Activated CD4-positive, alpha-beta T cell treated with anti-CD3 and anti-CD28 coated beads, Interleukin-2, Interleukin-6, amounts not matched to agents 100 ng/mL and 50 ng/mL, durations not matched to agents 16 hours and 8 hours (primary cell): ENCODE results near the gene TAF4B.
"Not testable (repeated sequence)": the region's sequence is repeated elsewhere in the genome, so short reads cannot be mapped to it uniquely, and the experiment has no call there.

ENCODE experiments used
- DNase-seq: peaks from one replicate; pipeline ENCODE4 v3.0.0-alpha.2; 2020

Gene TAF4B

GRCh38 chr18:26226229-26227050 lies at the start of gene TAF4B:
Gene TAF4B (plus strand): TSS chr18:26226445. CDS start chr18:26226934, 489 bp downstream.
- peak; percentile 97 for DNase-seq

- no peak for DNase-seq
These were observed 44.9 kb upstream of the TAF4B start for GRCh38 chr18:26181343-26181826.

- no peak for DNase-seq
These were observed 42.7 kb upstream of the TAF4B start for GRCh38 chr18:26183395-26184112.

- no peak for DNase-seq
These were observed 41.0 kb upstream of the TAF4B start for GRCh38 chr18:26185267-26185666.

- DNase-seq = peak; percentile 48
These were observed 35.7 kb upstream of the TAF4B start for GRCh38 chr18:26190506-26190905.

GRCh38 chr18:26192233-26192632 lies 34.0 kb upstream of the TAF4B start:
- no peak for DNase-seq

GRCh38 chr18:26196605-26197004 lies 29.6 kb upstream of the TAF4B start:
- DNase-seq = no peak

GRCh38 chr18:26202001-26202400 lies 24.2 kb upstream of the TAF4B start:
- not testable (repeated sequence) for DNase-seq

- no peak for DNase-seq
These were observed 20.9 kb upstream of the TAF4B start for GRCh38 chr18:26205318-26205717.

- DNase-seq = no peak
These were observed 19.8 kb upstream of the TAF4B start for GRCh38 chr18:26206488-26206887.

GRCh38 chr18:26207937-26208336 lies 18.3 kb upstream of the TAF4B start:
- DNase-seq = no peak

- DNase-seq = no peak
These were observed 17.3 kb upstream of the TAF4B start for GRCh38 chr18:26208977-26209376.

GRCh38 chr18:26210147-26210546 lies 16.1 kb upstream of the TAF4B start:
- no peak for DNase-seq

GRCh38 chr18:26215247-26215970 lies 10.8 kb upstream of the TAF4B start:
- peak; percentile 84 for DNase-seq

- DNase-seq = no peak
These were observed 1.1 kb upstream of the TAF4B start for GRCh38 chr18:26225022-26225693.

- DNase-seq = no peak
These were observed 373 bp upstream of the TAF4B start for GRCh38 chr18:26225915-26226228.

- no peak for DNase-seq
These were observed 916 bp downstream of the TAF4B start for GRCh38 chr18:26227051-26227670.

- no peak for DNase-seq
These were observed 2.5 kb downstream of the TAF4B start for GRCh38 chr18:26228562-26229260.

GRCh38 chr18:26230497-26230896 lies 4.3 kb downstream of the TAF4B start:
- no peak for DNase-seq

GRCh38 chr18:26233208-26233607 lies 7.0 kb downstream of the TAF4B start:
- DNase-seq = no peak

GRCh38 chr18:26237363-26237762 lies 11.1 kb downstream of the TAF4B start:
- DNase-seq = not testable (repeated sequence)

- DNase-seq = not testable (repeated sequence)
These were observed 12.5 kb downstream of the TAF4B start for GRCh38 chr18:26238718-26239117.
